Measurements from ENCODE around the gene KCNIP4.

Gene KCNIP4

DNA sequence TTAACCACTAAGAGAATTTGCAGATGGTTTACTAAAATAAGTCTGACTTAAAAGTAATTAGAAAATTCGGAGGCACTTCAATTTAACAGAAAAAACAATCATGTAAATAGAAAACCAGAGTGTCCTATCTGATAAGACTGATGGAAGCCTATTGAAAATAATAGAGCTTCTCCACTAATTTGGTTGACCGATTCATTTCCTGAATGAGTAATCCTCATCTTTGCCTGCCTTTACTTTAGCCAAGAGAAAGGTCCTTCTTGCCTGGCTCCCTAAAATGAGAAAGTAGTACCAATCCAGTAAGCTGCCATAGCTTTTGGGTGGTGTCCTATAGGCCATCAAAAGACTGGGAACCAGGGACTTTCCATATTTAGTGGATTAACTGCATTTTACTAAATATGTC is 48.4 kb downstream of the KCNIP4 start:
- DNase-seq = no peak

DNA sequence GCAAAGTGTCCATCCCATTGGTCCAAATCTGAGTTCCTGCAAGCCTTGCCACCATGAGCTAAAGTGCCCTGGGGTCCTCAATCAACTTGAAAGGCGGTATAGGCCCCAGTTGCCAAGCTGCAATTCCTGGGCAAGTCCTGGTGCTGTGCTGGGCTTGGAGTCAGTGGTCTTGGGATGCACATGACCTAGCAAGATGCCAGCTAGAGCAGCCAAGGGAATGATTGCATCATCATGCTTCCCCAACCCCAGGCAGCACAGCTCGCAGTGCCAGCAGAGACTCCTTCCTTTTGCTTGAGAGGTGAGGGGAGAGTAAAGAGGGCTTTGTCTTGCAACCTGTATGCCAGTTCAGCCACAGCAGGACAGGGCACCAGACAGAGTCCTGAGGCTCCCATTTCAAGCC is 50.5 kb downstream of the KCNIP4 start:
- no peak for DNase-seq

DNA sequence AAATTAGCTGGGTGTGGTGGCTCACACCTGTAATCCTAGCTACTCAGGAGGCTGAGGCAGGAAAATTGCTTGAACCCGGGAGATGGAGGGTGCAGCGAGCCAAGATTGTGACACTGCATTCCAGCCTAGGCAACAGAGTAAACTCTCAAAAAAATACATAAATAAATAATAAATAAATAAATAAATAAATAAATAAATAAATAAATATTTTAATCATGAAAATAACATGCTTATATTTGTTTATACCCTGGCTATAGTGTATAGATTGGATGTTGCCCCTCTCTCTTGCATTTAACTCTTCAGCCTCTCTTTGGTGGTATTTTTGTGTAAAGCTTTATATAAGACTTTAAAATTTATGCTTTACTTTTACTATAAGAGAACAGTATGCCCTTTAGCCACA is 51.8 kb downstream of the KCNIP4 start:
- no peak for DNase-seq

DNA sequence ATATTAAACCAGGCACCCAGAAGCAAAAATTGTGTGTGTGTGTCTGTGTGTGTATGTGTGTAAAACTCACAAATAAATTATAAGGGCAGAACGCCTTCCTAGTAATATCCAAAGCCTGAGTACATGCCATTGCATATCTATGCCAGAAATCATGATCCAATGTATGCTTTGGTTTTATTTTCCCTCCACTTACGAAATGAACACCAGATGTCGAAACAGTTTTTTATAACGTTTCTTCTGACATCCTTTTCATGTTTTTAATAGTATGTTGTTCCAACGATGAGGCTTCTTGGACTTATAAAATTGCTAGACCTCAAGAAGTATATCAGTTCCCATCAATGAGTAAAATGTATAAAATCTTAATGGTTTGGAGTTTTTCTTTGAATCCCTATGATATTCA is 55.4 kb downstream of the KCNIP4 start:
- no peak for DNase-seq

DNA sequence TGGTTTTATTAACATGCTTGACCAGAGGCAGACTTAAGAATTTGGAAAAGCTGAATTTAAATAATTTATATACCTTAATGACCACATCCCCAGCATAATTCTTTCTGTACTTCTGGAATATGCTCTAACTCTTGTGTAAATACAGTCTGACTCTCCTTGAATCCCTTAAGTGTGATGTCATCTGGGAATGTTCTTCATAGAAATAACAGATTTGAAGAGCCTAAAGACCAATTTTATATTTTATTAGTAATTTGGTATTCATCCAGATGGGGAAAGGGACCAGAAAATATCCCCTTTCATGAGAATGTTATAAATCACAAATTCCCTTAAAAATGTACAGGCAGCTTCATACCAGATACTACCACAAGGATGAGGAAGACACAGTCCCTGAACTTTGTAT is 58.3 kb downstream of the KCNIP4 start:
- DNase-seq = no peak

DNA sequence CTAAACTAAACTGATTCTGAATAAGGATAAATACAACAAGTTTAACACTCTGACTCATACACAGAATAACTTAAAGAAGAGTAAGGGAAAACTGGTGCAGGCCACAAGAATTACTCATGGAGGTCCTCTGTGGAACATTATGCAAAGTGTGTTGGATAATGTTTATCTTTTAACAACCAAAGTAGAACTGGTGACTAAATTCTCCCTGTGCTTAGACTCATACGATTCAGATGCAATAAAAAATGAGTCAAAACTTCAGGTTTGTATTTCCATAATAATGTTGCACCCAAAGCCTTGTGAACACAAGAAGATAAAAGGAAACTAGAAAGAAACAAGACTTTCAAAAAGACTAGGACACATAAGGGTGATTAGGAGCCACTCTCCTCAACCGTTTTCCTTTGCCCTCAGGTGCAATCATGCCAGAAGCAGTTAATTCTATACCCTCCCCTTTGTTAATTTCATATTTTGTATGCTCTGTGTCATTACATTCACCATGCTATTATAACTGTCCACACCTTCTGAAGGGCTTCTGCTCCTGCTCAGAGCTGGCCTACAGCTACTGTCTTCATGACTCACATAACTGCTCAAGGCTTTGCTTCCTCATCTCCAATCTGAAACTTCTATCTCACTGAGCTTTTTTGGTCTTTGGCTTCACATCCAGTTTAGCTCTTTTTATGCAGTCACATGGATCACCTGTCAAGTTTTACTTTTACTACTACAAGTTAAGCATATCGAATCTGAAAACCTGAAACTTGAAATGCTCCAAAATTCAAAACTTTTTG is 60.2 kb downstream of the KCNIP4 start:
- DNase-seq = no peak

DNA sequence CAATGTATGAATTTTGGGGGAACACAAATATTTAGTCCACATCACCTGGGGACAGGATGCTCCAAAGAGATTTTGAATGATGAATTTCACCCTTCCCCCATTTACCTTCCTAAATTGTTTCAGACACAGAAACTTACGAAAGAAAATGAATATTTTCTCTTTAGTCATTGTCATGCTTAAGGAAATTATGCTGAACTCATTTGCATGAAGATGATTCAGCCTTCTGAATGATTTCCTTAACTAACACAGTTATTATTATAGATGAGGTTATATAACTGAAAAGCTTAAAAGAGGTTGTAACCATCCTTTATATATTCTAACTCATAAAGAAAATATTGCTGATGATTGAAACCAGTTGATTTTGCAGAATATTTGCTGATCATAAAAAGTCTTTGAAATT is 61.1 kb downstream of the KCNIP4 start:
- no peak for DNase-seq

DNA sequence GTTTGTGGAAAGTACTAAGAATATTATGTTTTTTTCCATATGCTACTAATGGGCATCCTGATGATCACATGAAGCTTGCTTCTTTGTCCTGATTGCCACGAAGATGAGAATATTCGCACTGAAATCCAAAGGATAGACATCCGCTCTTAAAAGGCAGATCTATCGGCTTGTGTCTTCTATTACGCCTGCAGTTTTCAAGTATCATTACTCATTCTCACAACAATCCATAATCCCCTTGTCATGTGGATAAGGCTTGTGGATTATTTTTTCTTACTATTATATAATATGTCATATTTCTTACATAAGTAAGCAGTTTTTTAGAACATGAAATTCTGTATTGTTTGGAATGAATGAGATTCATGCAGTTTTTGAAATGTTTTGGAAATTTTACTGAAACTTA is 62.8 kb downstream of the KCNIP4 start:
- no peak for DNase-seq

DNA sequence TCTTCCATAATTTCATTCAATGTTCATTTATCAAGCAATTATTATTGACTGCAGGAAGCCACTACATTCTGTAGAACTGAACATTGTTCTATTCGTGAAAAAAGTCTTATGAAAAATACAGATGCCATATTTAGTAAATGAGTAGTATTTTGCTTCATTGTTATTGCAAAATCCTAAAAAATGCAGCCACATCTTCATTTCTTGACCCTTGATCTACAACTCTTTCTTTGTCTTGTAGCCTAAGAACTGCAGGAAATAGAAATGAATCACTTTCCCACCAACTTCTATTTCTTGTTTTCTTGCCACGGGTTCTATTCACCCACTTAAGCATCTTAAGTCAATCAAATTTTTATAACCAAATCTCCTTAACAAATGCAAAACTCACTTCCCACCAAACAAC is 63.3 kb downstream of the KCNIP4 start:
- DNase-seq = no peak

DNA sequence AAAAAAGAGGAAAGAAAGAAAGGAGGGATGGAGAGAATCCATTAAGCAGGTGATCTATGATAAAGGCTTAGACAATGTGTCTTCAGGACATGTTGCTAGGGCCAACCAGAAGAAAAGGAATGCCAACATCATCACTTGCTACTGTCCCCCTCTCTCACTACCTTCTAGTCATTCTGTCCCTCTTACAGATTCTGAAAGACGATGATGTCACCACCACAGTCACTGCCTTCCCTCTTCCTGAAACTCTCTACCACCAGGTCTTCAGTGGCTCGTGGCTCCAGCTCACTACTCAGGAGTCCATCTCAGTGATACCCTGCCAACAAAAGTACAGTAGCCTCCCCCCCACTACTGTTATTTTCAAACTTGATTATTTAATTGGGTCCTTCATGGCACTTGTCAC is 64.0 kb downstream of the KCNIP4 start:
- no peak for DNase-seq

DNA sequence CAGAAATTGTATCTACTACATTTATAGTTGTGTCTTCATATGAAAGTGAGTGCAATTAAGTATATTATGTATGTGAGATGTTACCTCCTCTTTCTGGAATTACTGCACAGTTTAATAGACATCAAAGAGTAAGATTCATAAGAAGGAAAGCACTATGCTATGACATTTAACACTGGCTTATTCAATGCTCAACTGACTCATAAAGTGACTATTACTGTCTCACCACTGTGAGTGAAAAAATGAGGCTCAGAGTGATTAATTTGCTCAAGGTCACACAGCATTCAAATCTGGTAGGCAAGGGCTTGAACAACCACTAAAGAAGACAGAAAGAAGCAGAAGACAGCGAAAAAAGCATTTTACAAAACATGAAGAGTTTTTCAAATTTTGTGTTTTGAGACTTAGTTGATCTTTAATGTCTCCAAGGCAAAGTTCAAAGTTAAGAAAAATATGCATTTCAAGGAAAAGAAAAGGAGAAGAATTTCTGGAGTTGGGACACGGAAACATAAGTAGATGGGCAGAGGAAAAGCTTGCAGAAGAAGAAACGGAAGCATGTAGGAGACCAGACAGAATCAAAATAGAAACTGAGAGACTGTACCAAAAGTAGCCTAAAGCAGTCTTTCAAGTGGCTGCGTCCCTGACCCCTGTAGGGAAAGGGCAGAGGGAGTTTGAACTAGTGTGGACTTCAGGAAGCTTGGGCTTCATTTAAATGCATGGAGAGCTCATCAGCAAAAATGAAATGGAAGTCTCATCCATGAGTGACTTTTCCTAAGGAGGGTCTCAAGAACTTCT is 66.3 kb downstream of the KCNIP4 start:
- no peak for DNase-seq

DNA sequence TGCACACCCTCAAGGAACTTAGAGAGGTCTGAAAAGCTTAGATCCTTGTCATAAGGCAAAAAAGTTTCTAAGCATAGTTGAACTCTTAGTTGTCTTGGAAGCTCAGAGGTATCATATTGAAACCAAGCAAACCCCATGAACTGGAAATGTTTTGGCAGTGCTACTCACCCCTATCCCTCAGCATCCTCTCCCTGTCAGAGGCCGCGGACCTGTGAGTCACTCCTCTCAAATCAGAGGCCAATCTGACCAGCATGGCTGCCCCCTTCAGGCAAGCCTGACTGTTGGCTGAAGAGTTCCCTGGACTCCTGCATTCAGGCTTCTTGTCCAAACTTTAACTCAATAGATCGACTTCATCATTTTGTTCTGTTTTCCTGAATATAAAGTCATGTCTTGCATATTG is 69.4 kb downstream of the KCNIP4 start:
- no peak for DNase-seq

DNA sequence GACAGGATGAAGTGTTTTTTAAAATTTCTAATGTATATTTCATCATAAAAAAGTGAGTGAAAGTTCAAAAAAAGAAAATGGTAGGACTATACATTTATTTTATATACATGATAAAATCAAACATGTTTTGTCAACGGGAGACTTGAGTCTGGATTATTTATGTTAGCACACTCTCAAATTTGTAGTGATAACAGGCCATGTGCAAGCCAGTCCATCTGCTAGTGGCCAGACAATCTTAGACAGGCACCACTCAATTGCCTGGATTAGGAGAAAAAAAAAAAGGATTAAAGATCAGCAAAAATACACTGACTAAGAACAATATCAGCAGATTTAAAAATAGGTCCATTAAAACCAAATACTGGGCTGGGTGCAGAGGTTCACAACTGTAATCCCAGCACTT is 71.9 kb downstream of the KCNIP4 start:
- no peak for DNase-seq

DNA sequence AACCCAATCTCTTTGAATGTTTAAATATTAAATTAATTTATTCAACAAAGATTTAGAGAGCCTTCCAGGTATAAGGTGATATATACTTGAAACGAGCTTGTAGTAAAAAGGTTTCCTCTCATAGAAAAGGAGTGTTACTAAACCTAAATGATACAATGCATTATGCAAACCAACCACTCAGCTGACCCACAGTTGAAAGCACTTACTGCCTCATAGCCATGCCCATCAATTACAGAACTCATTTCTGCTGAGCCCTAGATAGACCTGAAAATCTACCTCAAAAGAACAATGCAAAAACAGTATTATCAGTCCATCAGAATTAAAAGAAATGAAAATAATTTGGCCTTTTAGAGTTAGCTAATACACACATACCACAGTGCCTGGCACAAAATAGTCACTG is 75.4 kb downstream of the KCNIP4 start:
- DNase-seq = no peak

DNA sequence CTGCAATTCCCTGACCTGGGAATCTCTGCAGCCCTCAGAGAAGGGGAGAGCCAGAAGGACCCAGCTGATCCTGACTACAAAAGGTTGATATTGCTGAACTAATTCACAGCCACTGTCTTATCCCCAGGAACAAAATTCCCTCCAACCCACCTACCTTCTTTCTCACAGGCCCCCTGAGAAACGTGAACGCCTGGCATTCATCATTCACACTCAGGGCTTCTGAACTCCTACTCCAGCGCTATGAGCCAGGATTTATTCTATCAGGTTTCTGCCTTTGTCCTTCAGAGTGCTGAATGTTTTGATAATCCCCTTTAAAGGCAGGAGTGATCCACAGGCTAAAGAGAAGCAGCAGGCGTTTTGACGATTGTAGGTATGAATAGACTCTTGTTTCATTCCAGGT is 76.5 kb downstream of the KCNIP4 start:
- DNase-seq = no peak

DNA sequence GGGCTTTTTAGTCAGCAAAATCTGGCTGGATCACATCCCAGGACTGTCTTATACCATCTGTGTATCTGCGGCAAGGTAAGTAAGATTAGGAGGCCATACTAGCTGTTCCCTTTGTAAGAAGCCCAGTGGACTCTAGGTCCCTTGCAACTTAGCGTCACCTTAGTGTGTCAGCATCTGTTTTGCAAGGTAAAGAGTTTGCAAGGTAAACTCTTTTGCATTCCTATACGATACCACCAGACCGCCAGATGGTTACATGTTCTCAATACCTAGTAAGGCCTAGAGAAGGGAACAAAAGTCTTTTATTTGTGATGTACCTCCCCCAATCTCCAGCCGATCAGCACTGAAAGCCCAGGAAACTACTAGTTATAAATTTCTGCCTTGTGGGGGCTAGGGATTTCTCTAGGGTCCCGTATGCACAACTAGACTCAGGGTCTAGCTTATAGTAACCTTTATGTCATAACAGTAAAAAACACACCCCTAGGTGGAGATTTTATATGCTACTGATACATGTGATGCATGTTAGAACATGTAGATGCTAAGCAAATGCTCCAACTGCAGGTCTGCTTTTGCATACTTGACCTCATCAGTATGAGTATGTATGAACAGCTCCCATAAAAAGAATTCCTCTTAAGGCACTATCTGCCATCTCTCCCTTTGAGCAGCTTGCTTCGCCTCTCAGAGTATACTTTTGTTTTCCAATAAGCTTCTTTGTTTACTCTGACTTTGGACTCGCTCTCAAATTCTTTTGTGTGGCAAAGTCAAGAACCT is 78.4 kb downstream of the KCNIP4 start:
- DNase-seq = no peak

DNA sequence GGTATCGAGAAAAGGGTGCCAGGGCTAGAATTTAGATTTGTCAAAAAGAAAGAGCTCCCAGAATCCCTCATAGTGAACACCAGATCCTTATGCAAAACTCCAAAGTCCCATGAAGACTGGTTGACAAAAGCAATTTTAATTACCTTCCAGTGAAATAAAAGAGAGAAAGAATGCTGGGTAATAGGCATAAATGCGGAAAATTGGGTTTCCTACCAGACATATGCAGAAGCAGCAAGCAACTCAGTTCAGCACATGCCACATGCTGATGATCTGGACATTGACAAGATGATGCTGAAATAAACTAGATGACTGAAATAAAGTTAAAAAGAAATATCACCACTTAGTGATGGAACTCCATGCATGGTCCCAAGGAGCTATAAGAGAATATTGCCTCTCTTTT is 83.9 kb downstream of the KCNIP4 start:
- no peak for DNase-seq

DNA sequence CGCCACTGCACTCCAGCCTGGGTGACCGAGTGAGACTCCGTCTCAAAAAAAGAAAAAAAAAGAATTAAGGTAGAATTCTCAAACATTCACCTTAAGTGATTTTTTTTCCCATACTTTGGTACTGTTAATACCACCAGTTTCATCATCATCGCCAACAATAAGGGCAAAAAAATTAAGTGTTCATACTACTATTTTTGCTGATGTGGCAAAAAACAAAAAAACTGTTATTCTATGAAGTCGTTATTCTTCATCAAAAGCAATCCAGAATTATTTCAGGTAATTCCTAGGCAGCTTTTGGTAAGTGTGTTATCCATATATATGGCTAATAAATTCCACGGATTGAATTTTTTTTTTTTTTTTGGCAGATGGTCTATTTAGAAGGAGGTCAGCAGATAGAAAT is 85.7 kb downstream of the KCNIP4 start:
- no peak for DNase-seq

DNA sequence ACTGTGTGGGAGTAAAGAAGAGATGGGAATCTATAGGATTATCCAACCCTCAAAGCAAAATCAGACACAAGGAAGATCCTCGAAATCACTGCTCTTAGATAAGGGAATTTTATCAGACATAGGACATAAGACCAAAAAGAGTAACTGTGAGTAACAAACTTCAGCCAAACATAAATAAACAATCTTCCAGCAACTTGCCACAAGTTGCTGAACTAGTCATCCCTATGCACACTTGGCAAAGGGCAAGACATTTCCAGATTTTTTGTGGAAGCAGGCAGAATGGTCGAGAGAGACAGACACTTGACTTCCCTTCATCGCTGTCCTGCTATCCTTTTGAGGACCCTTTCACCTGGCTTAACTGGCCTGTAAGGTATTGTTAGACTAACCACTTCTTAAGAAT is 89.6 kb downstream of the KCNIP4 start:
- DNase-seq = no peak

DNA sequence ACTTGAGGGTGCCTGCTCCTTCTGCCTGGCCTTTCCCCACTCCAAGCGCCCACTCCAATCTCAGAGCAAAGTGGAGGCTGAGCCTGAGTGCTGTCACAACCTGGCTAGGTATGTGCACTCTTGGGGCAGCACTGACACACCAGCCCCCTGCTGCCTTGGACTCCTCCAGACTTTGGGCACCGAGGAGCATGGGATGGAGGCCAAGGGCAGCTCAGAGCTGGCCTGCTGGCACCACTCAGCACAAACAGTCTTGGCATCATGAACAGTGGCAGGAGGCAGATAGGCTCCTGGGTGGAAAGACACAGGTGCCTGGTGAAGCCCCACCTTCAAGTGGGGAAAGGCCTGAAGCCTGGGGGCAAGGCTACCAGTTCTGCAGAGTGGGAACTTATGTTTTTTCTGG is 91.8 kb downstream of the KCNIP4 start:
- no peak for DNase-seq

DNA sequence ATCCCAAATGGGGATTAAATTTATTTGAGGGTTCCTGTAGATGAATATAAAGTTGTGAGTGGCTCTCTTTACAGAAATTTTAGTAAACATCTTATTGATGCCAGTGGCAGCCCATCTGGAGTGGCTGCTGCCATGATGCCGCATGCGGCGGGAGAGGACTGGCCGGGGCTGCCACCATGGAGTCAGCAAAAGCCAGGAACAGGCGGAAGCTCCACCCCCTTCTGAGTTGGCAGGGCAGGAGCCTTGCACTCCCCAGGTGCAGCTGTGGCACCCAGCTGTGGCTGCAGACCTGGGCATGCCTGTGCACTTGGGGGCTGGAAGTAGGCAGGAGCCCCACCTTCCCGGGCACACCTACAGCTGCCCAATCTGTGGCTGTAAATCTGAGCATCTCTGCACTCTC is 92.3 kb downstream of the KCNIP4 start:
- DNase-seq = no peak

DNA sequence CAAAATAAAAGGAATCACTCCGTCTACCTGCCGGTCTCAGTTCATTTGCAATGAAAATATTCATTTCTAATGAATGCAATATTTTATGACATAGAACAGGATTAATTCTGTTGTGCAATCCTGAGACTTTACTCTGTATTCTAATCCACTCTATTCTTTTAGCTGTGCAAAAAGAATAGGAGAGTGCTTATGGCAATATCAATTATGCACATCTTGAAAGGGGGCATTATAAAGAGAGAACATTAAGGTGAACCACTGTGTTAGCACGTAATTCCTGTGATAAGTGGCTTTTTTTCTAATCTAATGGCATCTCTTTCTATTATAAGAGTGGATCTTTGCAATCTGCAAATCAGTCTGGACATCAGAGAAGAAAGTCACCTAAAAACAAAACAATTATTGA is 99.5 kb downstream of the KCNIP4 start:
- DNase-seq = no peak

DNA sequence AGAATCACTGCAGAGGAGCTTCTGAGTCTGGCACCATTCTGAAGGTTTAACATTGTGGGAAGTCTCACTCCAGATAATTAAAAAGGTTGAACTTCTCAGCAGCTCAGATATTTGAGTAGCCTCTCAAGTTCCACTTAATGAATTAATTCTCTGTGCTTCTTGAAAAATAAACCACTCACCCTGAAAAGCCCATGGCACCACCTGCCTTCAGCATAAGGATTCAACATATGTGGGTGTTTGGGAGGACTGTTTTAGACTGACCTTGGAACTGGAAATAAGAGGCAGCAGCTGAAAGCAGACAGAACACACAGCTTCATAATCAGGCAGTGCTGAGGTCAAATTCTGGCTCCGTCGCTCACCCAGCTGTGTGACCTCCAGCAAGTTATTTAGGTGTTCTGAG is 100.6 kb downstream of the KCNIP4 start:
- no peak for DNase-seq

DNA sequence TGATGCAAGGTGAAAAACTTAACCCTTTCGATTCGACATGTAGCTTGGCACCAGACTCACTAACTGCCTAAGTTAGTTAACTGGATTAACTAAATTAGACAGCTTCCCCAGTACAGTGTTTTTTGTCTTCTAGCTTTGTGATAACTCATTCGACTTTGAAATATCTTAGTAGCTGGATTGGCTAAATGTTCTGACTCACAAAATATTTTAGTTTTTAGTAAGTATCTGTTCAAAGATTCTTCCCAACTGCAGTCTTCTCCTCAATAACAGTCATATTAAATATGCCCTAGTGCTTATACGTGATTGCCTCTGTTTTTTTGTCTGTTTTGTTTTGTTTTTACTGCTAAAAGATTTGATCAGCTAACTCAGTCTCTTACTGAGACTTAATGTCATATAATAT is 102.9 kb downstream of the KCNIP4 start:
- no peak for DNase-seq
